Measurements from ENCODE around the gene NOP56.

- TF ChIP-seq EZH2 (IDR thresholded peaks at IDR 0.05; ENCODE audit: insufficient read depth, poor library complexity, severe bottlenecking) (no peak), EZH2phosphoT487 (IDR thresholded peaks at IDR 0.05; ENCODE audit: insufficient read depth, low read depth) (no peak)
Observed at GRCh38 chr20:2691127-2691526, 38.7 kb downstream of the NOP56 start.

Measured in GM23248 (cell line).